HuH-7.5 (cell line): ENCODE measurements around the gene AMN.
"Not testable (repeated sequence)": the region's sequence is repeated elsewhere in the genome, so short reads cannot be mapped to it uniquely, and the experiment has no call there.

Experiments used
- DNase-seq: peaks from one replicate; pipeline ENCODE4 v3.0.0; 2011; ENCODE audit warnings: low spot score

The AMN gene

GRCh38 chr14:102913341-102914211, 8.9 kb upstream of the AMN start:
- no peak for DNase-seq

- DNase-seq: no peak
Observed at GRCh38 chr14:102914474-102915291, 7.8 kb upstream of the AMN start.

- no peak for DNase-seq
Observed at GRCh38 chr14:102915292-102916110, 7.0 kb upstream of the AMN start.

GRCh38 chr14:102916347-102917055, 6.0 kb upstream of the AMN start:
- no peak for DNase-seq

- no peak for DNase-seq
Observed at GRCh38 chr14:102917056-102917385, 5.4 kb upstream of the AMN start.

GRCh38 chr14:102917469-102918211, 4.8 kb upstream of the AMN start:
- DNase-seq: peak; percentile 86

- no peak for DNase-seq
Observed at GRCh38 chr14:102918438-102918837, 4.0 kb upstream of the AMN start.

- DNase-seq: no peak
Observed at GRCh38 chr14:102920273-102920997, 2.0 kb upstream of the AMN start.

GRCh38 chr14:102920998-102921304, 1.5 kb upstream of the AMN start:
- no peak for DNase-seq

GRCh38 chr14:102923201-102923924, 900 bp downstream of the AMN start:
- DNase-seq: no peak

- DNase-seq: no peak
Observed at GRCh38 chr14:102923925-102924486, 1.5 kb downstream of the AMN start.

- DNase-seq: no peak
Observed at GRCh38 chr14:102924632-102925588, 2.4 kb downstream of the AMN start.

GRCh38 chr14:102925646-102926045, 3.2 kb downstream of the AMN start:
- no peak for DNase-seq

GRCh38 chr14:102926104-102926503, 3.6 kb downstream of the AMN start:
- DNase-seq: no peak

- not testable (repeated sequence) for DNase-seq
Observed at GRCh38 chr14:102926840-102927239, 4.4 kb downstream of the AMN start.

GRCh38 chr14:102927346-102927877, 4.9 kb downstream of the AMN start:
- DNase-seq: no peak

GRCh38 chr14:102927878-102928411, 5.5 kb downstream of the AMN start:
- DNase-seq: no peak
